Measurements from ENCODE around the gene LNX1. TPM values are rescaled to one million over a fixed set of nuclear protein-coding genes. Genes with fewer than 3 reads are reported as not detected.

The LNX1 gene
- total and polyA plus RNA-seq, 2 of the 8 experiments (the other 6 are each of a cell fraction or from before 2014, with no cell fraction given), result 2.7 to 3.8 TPM

DNA sequence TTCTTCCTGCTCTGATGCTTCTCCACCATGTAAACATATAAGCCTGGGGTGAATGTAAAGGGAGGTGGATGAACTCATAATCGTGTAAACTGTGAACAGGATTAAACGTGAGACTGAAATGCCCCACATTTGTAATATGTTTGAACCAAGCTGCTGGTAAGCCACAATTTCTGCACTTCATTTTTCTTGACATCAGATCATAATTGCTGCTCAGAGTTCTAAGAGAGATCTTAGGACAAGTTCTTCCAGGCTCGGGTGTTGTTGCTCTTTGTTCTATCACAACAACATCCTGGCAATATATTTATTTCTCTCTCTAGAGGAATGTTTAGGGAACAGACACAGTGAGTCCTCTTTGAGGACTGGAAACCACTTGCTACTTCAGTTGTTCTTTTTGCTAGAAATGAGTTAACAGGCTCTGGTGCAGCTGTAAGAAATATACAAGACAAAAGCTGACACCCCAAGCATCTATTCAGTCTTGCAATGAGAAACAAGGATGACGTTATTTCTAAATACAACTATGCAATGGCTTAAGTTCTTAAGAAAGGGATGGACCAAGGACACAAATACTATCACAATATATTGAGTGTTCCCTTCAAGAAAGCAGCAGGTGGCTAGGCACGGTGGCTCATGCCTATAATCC is 59.6 kb downstream of the LNX1 start (continued):
- no peak for TF ChIP-seq JUN (IDR thresholded peaks at IDR 0.05; ENCODE audit: low read depth, low read length)
- TF ChIP-seq, protein P1, sequence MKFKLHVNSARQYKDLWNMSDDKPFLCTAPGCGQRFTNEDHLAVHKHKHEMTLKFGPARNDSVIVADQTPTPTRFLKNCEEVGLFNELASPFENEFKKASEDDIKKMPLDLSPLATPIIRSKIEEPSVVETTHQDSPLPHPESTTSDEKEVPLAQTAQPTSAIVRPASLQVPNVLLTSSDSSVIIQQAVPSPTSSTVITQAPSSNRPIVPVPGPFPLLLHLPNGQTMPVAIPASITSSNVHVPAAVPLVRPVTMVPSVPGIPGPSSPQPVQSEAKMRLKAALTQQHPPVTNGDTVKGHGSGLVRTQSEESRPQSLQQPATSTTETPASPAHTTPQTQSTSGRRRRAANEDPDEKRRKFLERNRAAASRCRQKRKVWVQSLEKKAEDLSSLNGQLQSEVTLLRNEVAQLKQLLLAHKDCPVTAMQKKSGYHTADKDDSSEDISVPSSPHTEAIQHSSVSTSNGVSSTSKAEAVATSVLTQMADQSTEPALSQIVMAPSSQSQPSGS (IDR thresholded peaks at IDR 0.05; ENCODE audit: low read length), result no peak
- TF ChIP-seq POLR2A (IDR thresholded peaks at IDR 0.05; ENCODE audit: control extremely low read depth in 1 of 2, low read depth in 2 of 2, low read length in 2 of 2), result no peak
- no peak for TF ChIP-seq ZNF274 (IDR thresholded peaks at IDR 0.05; ENCODE audit: borderline replicate concordance, extremely low read depth, low read length)
- no peak for TF ChIP-seq SRF (IDR thresholded peaks at IDR 0.05; ENCODE audit: low read depth, low read length)
- TF ChIP-seq CTBP2 (IDR thresholded peaks at IDR 0.05; ENCODE audit: borderline replicate concordance, insufficient read depth, insufficient read length, low read length), result no peak
- TF ChIP-seq, protein P2, sequence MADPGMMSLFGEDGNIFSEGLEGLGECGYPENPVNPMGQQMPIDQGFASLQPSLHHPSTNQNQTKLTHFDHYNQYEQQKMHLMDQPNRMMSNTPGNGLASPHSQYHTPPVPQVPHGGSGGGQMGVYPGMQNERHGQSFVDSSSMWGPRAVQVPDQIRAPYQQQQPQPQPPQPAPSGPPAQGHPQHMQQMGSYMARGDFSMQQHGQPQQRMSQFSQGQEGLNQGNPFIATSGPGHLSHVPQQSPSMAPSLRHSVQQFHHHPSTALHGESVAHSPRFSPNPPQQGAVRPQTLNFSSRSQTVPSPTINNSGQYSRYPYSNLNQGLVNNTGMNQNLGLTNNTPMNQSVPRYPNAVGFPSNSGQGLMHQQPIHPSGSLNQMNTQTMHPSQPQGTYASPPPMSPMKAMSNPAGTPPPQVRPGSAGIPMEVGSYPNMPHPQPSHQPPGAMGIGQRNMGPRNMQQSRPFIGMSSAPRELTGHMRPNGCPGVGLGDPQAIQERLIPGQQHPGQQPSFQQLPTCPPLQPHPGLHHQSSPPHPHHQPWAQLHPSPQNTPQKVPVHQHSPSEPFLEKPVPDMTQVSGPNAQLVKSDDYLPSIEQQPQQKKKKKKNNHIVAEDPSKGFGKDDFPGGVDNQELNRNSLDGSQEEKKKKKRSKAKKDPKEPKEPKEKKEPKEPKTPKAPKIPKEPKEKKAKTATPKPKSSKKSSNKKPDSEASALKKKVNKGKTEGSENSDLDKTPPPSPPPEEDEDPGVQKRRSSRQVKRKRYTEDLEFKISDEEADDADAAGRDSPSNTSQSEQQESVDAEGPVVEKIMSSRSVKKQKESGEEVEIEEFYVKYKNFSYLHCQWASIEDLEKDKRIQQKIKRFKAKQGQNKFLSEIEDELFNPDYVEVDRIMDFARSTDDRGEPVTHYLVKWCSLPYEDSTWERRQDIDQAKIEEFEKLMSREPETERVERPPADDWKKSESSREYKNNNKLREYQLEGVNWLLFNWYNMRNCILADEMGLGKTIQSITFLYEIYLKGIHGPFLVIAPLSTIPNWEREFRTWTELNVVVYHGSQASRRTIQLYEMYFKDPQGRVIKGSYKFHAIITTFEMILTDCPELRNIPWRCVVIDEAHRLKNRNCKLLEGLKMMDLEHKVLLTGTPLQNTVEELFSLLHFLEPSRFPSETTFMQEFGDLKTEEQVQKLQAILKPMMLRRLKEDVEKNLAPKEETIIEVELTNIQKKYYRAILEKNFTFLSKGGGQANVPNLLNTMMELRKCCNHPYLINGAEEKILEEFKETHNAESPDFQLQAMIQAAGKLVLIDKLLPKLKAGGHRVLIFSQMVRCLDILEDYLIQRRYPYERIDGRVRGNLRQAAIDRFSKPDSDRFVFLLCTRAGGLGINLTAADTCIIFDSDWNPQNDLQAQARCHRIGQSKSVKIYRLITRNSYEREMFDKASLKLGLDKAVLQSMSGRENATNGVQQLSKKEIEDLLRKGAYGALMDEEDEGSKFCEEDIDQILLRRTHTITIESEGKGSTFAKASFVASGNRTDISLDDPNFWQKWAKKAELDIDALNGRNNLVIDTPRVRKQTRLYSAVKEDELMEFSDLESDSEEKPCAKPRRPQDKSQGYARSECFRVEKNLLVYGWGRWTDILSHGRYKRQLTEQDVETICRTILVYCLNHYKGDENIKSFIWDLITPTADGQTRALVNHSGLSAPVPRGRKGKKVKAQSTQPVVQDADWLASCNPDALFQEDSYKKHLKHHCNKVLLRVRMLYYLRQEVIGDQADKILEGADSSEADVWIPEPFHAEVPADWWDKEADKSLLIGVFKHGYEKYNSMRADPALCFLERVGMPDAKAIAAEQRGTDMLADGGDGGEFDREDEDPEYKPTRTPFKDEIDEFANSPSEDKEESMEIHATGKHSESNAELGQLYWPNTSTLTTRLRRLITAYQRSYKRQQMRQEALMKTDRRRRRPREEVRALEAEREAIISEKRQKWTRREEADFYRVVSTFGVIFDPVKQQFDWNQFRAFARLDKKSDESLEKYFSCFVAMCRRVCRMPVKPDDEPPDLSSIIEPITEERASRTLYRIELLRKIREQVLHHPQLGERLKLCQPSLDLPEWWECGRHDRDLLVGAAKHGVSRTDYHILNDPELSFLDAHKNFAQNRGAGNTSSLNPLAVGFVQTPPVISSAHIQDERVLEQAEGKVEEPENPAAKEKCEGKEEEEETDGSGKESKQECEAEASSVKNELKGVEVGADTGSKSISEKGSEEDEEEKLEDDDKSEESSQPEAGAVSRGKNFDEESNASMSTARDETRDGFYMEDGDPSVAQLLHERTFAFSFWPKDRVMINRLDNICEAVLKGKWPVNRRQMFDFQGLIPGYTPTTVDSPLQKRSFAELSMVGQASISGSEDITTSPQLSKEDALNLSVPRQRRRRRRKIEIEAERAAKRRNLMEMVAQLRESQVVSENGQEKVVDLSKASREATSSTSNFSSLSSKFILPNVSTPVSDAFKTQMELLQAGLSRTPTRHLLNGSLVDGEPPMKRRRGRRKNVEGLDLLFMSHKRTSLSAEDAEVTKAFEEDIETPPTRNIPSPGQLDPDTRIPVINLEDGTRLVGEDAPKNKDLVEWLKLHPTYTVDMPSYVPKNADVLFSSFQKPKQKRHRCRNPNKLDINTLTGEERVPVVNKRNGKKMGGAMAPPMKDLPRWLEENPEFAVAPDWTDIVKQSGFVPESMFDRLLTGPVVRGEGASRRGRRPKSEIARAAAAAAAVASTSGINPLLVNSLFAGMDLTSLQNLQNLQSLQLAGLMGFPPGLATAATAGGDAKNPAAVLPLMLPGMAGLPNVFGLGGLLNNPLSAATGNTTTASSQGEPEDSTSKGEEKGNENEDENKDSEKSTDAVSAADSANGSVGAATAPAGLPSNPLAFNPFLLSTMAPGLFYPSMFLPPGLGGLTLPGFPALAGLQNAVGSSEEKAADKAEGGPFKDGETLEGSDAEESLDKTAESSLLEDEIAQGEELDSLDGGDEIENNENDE (IDR thresholded peaks at IDR 0.05; ENCODE audit: insufficient replicate concordance, low read length), result no peak
- TF ChIP-seq NRF1 (IDR thresholded peaks at IDR 0.05; ENCODE audit: low read depth, low read length), result no peak

Measured in H1 (cell line).